Left ventricle myocardium inferior (tissue), 1 donor: ENCODE measurements around the gene CDYL. TPM values are rescaled to one million over a fixed set of nuclear protein-coding genes. Genes with fewer than 3 reads are reported as not detected.
"Not testable (repeated sequence)": the region's sequence is repeated elsewhere in the genome, so short reads cannot be mapped to it uniquely, and the experiment has no call there.

Experiments
- DNase-seq: peaks from one replicate; pipeline ENCODE4 v3.0.0-alpha.2; 2020
- H3K27ac ChIP-seq: fragments of 200-600 bp; replicated peaks from 2 replicates; pipeline ENCODE4 v1.8.0; 2021
- H3K27me3 ChIP-seq: fragments of 200-600 bp; 2 replicates; pipeline ENCODE4 v1.8.0; 2021; ENCODE audit warnings: low read depth
- H3K36me3 ChIP-seq: fragments of 200-600 bp; 2 replicates; pipeline ENCODE4 v1.8.0; 2021
- H3K4me1 ChIP-seq: fragments of 200-600 bp; 2 replicates; pipeline ENCODE4 v1.8.0; 2021
- H3K4me3 ChIP-seq: fragments of 200-600 bp; 2 replicates; pipeline ENCODE4 v1.8.0; 2021; ENCODE audit warnings: mild to moderate bottlenecking, moderate library complexity
- H3K9me3 ChIP-seq: fragments of 200-600 bp; replicated peaks from 2 replicates; pipeline ENCODE4 v1.8.0; 2021
- intact Hi-C: fragments of 100-400 bp; cut with micrococcal nuclease; formaldehyde crosslinking; loops from one replicate; pipeline ENCODE4 v1.11.0; 2022
- total RNA-seq: library from RNA; stranded (reverse); fragmentation: NEBNext Ultra II Directional; extraction: Animal tissue kit (Norgen Biotek cat#: 25700); gene quantifications from one replicate; pipeline ENCODE4 v1.2.1, GENCODE V29; 2021
- TF ChIP-seq, protein P1 (sequence below): fragments of 200-600 bp; IDR thresholded peaks from 2 replicates; pipeline ENCODE4 v1.8.0; 2021; ENCODE audit warnings: antibody characterized with exemption, mild to moderate bottlenecking, borderline replicate concordance
- donor health status: DM: no; HTN: yes; CAD: no; lungs with severe emphysema.

CDYL gene
- total RNA-seq, 1 donor from 2014 or later: 27.7 TPM

DNA sequence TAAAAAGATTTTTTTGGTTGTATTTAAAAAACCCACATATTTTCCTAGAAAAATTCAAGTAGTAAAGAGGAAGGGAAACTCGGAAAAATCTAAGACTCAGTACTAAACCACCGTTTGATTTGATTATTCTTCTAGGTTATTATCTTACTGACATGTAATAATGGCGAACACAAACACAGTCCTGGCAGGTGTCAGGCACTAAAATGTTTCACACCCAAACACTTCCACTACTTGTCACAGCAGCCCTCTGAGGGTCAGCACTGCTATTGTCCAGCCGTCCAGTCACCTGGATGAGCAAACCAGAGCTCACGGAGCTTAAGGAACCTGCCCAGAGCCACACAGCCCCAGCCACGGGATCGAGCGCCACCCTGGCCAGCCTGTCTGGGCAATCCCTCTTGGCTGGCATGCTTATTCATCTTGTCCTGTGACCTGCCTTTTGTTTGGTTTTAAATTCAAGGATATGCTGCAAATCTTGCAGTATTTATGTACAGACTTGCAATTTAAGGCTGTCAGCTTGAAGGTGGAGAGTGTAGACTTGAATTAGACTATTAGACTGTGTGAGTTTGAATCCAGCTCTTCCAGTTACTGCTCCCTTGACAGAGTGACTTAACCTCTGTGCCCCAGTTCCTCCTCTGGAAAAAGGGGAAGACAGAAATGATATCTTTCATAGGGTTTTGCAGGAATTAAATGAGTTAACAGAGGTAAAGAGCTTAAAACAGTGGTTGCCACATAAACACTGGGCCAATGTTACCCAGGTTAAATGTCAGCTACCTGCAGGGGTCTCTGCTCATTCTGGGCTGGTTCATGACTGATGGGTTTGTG lies 82.2 kb downstream of the CDYL start:
- no peak overlapping the region for H3K27ac ChIP-seq
- peaks cover 51% of the 10 kb centered on the region for H3K4me1 ChIP-seq
- TF ChIP-seq, protein P1, sequence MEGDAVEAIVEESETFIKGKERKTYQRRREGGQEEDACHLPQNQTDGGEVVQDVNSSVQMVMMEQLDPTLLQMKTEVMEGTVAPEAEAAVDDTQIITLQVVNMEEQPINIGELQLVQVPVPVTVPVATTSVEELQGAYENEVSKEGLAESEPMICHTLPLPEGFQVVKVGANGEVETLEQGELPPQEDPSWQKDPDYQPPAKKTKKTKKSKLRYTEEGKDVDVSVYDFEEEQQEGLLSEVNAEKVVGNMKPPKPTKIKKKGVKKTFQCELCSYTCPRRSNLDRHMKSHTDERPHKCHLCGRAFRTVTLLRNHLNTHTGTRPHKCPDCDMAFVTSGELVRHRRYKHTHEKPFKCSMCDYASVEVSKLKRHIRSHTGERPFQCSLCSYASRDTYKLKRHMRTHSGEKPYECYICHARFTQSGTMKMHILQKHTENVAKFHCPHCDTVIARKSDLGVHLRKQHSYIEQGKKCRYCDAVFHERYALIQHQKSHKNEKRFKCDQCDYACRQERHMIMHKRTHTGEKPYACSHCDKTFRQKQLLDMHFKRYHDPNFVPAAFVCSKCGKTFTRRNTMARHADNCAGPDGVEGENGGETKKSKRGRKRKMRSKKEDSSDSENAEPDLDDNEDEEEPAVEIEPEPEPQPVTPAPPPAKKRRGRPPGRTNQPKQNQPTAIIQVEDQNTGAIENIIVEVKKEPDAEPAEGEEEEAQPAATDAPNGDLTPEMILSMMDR: no peak
- peaks cover 8% of the 10 kb centered on the region for H3K9me3 ChIP-seq
- no peak for DNase-seq
- no peak overlapping the region for H3K4me3 ChIP-seq
- H3K27me3 ChIP-seq: no peaks in the 10 kb centered on the region
- intact Hi-C loops: no loop called here
- H3K36me3 ChIP-seq: no peaks in the 10 kb centered on the region

GRCh38 chr6:4860387-4860786 lies 84.2 kb downstream of the CDYL start:
- Histone ChIP-seq H3K9me3 (peaks cover 28% of the 10 kb centered on the region), H3K27ac (no peak overlapping the region), H3K4me1 (peaks cover 43% of the 10 kb centered on the region), H3K36me3 (no peaks in the 10 kb centered on the region), H3K4me3 (no peak overlapping the region), H3K27me3 (no peaks in the 10 kb centered on the region)
- TF ChIP-seq, protein P1: no peak
- no peak for DNase-seq
- intact Hi-C loops: no loop called here

DNA sequence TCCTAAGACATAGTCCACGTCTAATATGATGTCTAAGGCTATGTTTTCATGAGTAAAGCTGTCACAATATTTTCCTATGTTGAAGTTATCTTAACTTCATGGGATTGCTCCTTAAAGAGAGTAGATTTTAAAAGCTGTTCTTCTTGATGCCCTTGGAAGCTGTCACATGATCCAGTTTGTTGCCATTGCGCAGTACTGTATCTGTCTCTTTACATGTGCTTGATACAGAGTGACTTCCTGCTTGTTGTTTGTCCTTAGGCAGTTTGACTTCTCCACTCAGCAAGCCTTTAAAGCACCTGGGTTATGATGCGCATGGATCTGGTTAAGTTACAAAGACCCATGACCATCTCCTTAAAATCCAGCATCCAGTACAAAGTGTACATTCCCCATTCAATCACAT lies 85.4 kb downstream of the CDYL start:
- no peak for DNase-seq
- peaks cover 32% of the 10 kb centered on the region for H3K4me1 ChIP-seq
- H3K4me3 ChIP-seq: no peak overlapping the region
- no peaks in the 10 kb centered on the region for H3K27me3 ChIP-seq
- intact Hi-C loops: no loop called here
- peaks cover 40% of the 10 kb centered on the region for H3K9me3 ChIP-seq
- no peaks in the 10 kb centered on the region for H3K36me3 ChIP-seq
- no peak overlapping the region for H3K27ac ChIP-seq
- TF ChIP-seq, protein P1: no peak

DNA sequence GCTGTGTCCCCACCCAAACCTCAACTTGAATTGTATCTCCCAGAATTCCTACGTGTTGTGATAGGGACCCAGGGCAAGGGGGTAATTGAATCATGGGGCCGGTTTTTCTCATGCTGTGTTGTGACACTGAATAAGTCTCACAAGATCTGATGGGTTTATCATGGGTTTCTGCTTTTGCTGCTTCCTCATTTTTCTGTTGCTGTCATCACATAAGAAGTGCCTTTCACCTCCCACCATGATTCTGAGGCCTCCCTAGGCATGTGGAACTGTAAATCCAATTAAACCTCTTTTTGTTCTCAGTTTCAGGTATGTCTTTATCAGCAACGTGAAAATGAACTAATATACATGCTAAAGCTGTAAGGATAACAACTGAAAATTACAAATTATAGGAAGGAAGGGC lies 88.3 kb downstream of the CDYL start:
- Histone ChIP-seq H3K27ac (no peak overlapping the region), H3K36me3 (no peaks in the 10 kb centered on the region), H3K27me3 (no peaks in the 10 kb centered on the region), H3K4me1 (peaks cover 9% of the 10 kb centered on the region), H3K9me3 (peaks cover 62% of the 10 kb centered on the region), H3K4me3 (no peak overlapping the region)
- no peak for DNase-seq
- TF ChIP-seq, protein P1: no peak
- intact Hi-C loops: no loop called here

DNA sequence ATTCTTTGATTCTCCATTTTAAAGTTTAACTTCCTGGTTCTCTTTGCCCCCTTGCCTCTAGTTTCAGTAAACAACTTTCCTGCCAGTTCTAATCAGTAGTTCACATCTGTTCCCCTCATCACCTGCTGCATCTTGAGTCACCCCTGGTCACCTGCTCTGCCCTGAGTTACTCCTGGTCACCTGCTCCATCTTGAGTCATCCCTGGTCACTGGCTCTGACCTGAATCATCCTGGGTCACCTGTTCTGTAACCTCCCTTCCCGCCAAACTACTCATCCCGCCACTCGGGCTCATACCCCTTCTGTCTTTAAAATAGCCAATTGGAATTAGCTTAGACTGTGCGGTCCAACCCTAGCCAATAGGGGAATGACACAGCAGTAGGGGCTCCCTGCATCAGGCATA lies 88.8 kb downstream of the CDYL start:
- H3K4me3 ChIP-seq: not testable (repeated sequence)

DNA sequence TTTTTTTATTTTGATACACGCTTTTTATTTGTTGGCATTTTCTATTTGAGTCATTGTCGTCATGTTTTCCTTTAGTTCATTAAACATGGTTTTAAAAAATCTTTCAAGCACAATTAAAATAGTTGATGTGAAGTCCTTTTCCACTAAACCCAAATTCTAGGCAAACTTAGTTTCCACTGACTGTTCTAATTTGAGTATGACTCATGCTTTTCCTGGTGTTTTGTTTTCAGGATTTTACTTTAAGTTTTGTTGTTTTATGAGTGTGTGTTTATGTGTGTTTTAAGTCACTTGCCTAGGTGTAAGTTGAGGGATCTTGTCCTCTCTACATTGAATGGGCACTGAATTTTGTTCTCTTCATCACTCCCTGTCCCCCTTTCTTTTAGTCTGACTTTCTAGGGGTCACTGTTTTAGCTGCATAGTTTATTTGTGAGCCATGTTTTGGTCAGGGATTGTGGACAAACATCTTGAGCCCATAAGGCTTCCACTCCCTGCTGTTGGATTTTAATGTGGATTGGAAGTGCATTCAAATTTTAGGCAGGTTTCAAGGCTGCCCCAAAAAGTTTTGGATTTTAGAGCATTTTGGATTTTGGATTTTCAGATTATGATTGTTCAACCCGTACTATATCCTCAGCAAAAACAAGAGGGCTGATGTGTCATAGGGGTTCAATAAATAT lies 94.8 kb downstream of the CDYL start:
- Histone ChIP-seq H3K27me3 (no peaks in the 10 kb centered on the region), H3K4me3 (no peak overlapping the region), H3K9me3 (peaks cover 45% of the 10 kb centered on the region), H3K4me1 (peaks cover 15% of the 10 kb centered on the region), H3K36me3 (no peaks in the 10 kb centered on the region), H3K27ac (no peak overlapping the region)
- DNase-seq: no peak
- TF ChIP-seq, protein P1: no peak
- intact Hi-C loops: no loop called here

More for the DNA sequence above, 88.8 kb downstream of the CDYL start:
- H3K36me3 ChIP-seq, DNase-seq, H3K27ac ChIP-seq, intact Hi-C loops, H3K27me3 ChIP-seq, H3K4me1 ChIP-seq: not testable (repeated sequence)
- peaks cover 67% of the 10 kb centered on the region for H3K9me3 ChIP-seq
